Stimulated activated naive B cell treated with anti-CD40 and anti-IgM and Interleukin-4, amounts not matched to agents 10 μg/mL and 1 μg/mL and 100 μg/mL, for 72 hours (primary cell): ENCODE measurements around the gene KLF13.
A peak's percentile ranks its signal among the peaks of the same experiment; 100 is the strongest.

ENCODE experiments used
- ATAC-seq, 2 donors: fragments of 150-1000 bp; cut with Tn5 transposase; replicated peaks; 2 replicates each; pipeline ENCODE4 v1.10.0; 2021; ENCODE audit warnings: moderate library complexity in 1 of 2
- DNase-seq: peaks from one replicate; pipeline ENCODE4 v3.0.0; 2021
- H3K27ac Mint-ChIP-seq: one replicate; pipeline ENCODE4 v1.8.0; 2022; ENCODE audit warnings: mild to moderate bottlenecking, mixed read lengths
- H3K27me3 Mint-ChIP-seq, 2 donors: one replicate each; pipeline ENCODE4 v1.8.0; 2022; ENCODE audit warnings: mixed read lengths in 2 of 2
- H3K36me3 Mint-ChIP-seq, 2 donors: one replicate each; pipeline ENCODE4 v1.8.0; 2022; ENCODE audit warnings: mixed read lengths in 2 of 2, mild to moderate bottlenecking in 1 of 2
- H3K4me1 Mint-ChIP-seq, 2 donors: one replicate each; pipeline ENCODE4 v1.8.0; 2022; ENCODE audit warnings: mixed read lengths in 2 of 2, mild to moderate bottlenecking in 1 of 2
- H3K4me3 Mint-ChIP-seq, 2 donors: one replicate each; pipeline ENCODE4 v1.8.0; 2022; ENCODE audit warnings: mild to moderate bottlenecking in 2 of 2, mixed read lengths in 2 of 2, moderate library complexity in 1 of 2
- H3K9me3 Mint-ChIP-seq, 2 donors: one replicate each; pipeline ENCODE4 v1.8.0; 2022; ENCODE audit warnings: mixed read lengths in 2 of 2, mild to moderate bottlenecking in 1 of 2

KLF13 gene

DNA sequence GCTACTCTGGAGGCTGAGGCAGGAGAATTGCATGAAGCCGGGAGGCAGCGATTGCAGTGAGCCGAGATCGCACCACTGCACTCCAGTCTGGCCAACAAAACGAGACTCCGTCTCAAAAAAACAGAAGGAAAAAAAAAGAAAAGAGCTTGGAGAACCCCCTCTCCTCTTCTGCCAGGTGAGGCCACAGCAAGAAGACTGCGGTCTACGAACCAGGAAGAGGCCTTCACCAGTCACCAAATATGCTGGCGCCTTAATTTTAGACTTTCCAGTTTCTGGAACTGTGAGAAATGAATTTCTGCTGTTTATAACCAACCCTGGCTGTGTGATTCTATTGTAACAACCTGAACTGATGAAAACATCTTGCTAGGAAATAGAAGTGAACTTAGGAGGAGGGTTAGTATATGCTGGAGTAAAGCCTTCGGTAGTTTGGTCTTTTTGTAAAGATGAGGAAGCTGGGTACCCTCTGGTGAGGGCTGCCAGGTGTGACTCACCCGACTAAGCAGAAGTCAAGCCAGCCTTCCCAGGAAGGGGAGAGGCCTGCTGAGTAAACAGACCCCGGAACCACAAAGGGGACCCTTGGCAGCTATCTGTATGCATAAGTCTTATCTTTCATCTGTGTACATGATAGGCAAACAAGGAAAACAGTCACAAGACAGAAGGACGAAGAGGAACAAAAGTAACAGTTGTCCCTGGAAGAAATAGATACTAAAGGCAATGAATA lies 78.7 kb downstream of the KLF13 start:
- Mint-ChIP-seq H3K27ac (peak overlapping the region; percentile 95), H3K36me3 (peaks cover 6 to 17% of the 10 kb centered on the region in 2 donors), H3K27me3 (no peaks in the 10 kb centered on the region), H3K9me3 (peaks cover 8 to 10% of the 10 kb centered on the region in 2 donors), H3K4me3 (peak overlapping the region; percentile 33 to 47), H3K4me1 (peaks cover 30 to 40% of the 10 kb centered on the region in 2 donors)
- ATAC-seq (peak; percentile 84 to 85), DNase-seq (no peak)

DNA sequence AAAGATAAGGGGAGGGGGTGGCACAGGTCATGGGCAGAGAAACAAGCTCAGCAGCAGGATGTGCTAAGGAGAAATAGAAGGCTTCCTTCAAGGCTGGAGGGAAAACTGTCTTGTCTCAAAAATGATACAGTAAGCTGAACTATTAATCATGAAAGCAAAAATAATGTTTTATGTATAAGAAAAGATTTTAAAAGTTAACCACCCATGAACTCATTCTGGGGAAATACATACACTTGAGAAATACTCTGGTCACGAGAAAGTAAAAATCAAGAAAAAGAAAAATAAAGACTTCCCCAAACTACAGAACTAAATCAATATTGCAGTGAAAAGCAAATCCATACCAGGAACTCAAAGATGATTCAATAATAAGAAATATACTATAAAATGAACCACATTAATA lies 80.7 kb downstream of the KLF13 start:
- H3K27me3 Mint-ChIP-seq = no peaks in the 10 kb centered on the region
- H3K36me3 Mint-ChIP-seq = peaks cover 6 to 17% of the 10 kb centered on the region in 2 donors
- no peak overlapping the region for H3K4me3 Mint-ChIP-seq
- DNase-seq = no peak
- peaks cover 8 to 10% of the 10 kb centered on the region in 2 donors for H3K9me3 Mint-ChIP-seq
- no peak for ATAC-seq
- H3K4me1 Mint-ChIP-seq = peaks cover 25 to 37% of the 10 kb centered on the region in 2 donors
- H3K27ac Mint-ChIP-seq = no peak overlapping the region

DNA sequence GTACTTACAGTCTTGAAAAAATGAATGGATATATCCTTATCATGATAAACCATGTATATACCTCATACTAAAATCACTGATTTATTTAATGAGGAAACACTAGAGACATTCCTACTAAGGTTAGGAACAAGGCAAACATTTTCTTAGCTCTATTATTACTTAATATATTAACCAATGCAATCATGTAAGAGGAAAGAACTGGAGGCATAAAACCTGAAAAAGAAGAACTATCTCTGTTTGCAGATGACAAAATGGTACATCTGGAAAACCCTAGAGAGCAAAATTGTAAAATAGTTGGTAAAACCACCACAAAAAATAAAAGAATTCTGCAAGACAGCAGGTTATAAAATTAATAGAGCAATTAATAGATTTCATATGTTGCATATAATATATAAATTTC lies 81.2 kb downstream of the KLF13 start:
- H3K27me3 Mint-ChIP-seq = no peaks in the 10 kb centered on the region
- peaks cover 6 to 17% of the 10 kb centered on the region in 2 donors for H3K36me3 Mint-ChIP-seq

DNA sequence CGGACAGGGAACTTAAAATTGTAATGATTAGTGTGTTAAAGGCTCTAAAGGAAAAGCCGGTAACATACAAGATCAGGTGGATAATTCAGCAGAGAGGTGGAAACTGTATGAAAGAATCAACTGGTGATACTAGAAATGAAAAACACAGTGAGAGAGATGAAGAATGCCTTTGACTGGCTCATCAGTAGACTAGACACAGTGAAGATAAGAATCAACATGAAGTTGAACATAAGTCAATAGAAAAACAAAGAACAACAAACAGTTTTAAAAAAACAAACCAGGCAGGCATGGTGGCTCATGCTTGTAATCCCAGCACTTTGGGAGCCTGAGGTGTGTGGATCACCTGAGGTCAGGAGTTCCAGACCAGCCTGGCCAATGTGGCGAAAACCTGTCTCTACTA lies 82.1 kb downstream of the KLF13 start:
- Mint-ChIP-seq H3K4me1 (peaks cover 23 to 31% of the 10 kb centered on the region in 2 donors), H3K36me3 (peaks cover 6 to 17% of the 10 kb centered on the region in 2 donors), H3K9me3 (peaks cover 8 to 10% of the 10 kb centered on the region in 2 donors), H3K27ac (no peak overlapping the region), H3K4me3 (no peak overlapping the region), H3K27me3 (no peaks in the 10 kb centered on the region)
- no peak for ATAC-seq
- DNase-seq = no peak

More for the DNA sequence above, 81.2 kb downstream of the KLF13 start:
- ATAC-seq (no peak), DNase-seq (no peak)
- H3K4me1 Mint-ChIP-seq = peaks cover 25 to 37% of the 10 kb centered on the region in 2 donors
- H3K27ac Mint-ChIP-seq = no peak overlapping the region
- H3K9me3 Mint-ChIP-seq = peaks cover 8 to 10% of the 10 kb centered on the region in 2 donors
- no peak overlapping the region for H3K4me3 Mint-ChIP-seq

DNA sequence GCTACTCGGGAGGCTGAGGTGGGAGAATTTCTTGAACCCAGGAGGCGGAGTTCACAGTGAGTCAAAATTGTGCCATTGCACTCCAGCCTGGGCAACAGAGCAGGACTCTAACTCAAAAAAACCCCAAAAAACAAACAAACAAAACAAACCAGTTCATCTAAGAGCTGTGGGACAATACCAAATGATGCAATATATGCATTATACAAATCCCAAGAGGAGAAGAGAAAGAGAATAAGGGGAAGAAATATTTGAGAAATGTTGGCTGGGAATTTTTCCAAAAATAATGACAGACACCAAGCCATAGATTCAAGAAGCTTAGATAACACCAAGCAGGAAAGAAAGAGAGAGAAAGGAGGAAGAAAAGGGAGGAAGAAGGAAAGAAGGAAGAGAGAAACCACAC lies 82.5 kb downstream of the KLF13 start:
- Mint-ChIP-seq H3K36me3 (peaks cover 3 to 14% of the 10 kb centered on the region in 2 donors), H3K9me3 (peaks cover 7 to 8% of the 10 kb centered on the region in 2 donors), H3K4me1 (peaks cover 20 to 27% of the 10 kb centered on the region in 2 donors), H3K27ac (no peak overlapping the region), H3K4me3 (no peak overlapping the region), H3K27me3 (no peaks in the 10 kb centered on the region)
- no peak for DNase-seq
- no peak for ATAC-seq

DNA sequence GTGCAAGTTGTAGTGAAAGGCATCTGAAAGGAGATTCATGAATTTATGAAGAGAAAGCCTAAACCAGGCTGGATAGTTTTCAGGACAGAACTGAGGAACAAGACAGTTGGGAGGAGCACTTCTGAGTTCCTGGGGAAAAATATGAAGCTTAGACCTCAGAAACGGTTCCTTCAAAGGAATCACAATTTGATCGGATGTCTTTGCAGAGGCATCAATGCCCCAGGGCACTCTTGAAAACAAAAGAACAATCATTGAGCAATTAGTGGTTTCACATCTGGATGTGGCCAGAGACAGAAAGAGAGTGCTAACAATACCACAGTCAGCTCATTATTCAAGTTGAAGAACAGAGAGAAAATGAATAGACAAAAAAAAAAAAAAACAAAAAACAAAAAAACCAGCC lies 86.2 kb downstream of the KLF13 start:
- no peaks in the 10 kb centered on the region for H3K27me3 Mint-ChIP-seq
- ATAC-seq = no peak
- peaks cover 3 to 8% of the 10 kb centered on the region in 2 donors for H3K36me3 Mint-ChIP-seq
- H3K27ac Mint-ChIP-seq = no peak overlapping the region
- H3K9me3 Mint-ChIP-seq = peaks cover 7 to 8% of the 10 kb centered on the region in 2 donors
- no peaks in the 10 kb centered on the region for H3K4me1 Mint-ChIP-seq
- no peak for DNase-seq
- H3K4me3 Mint-ChIP-seq = no peak overlapping the region

DNA sequence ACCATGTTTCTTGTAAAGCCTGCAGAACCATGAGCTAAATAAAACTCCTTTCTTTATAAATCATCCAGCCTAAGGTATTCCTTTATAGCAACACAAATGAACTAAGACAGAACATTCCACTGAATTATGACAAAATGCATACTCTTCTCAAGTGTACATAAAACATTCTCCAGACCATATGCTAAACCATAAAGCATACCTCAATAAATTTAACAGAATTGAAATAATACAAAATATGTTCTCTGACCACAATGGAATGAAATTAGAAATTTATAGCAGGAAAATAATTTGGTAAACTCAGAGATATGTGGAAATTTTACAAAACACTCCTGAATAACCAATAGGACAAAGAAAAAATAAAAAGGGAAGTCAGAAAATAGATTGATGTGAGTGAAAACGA lies 88.6 kb downstream of the KLF13 start:
- no peaks in the 10 kb centered on the region for H3K4me1 Mint-ChIP-seq
- DNase-seq (no peak), ATAC-seq (no peak)
- H3K9me3 Mint-ChIP-seq = peaks cover 9 to 11% of the 10 kb centered on the region in 2 donors
- H3K36me3 Mint-ChIP-seq = peaks cover 7 to 12% of the 10 kb centered on the region in 2 donors
- H3K27me3 Mint-ChIP-seq = no peaks in the 10 kb centered on the region
- no peak overlapping the region for H3K4me3 Mint-ChIP-seq
- H3K27ac Mint-ChIP-seq = no peak overlapping the region

DNA sequence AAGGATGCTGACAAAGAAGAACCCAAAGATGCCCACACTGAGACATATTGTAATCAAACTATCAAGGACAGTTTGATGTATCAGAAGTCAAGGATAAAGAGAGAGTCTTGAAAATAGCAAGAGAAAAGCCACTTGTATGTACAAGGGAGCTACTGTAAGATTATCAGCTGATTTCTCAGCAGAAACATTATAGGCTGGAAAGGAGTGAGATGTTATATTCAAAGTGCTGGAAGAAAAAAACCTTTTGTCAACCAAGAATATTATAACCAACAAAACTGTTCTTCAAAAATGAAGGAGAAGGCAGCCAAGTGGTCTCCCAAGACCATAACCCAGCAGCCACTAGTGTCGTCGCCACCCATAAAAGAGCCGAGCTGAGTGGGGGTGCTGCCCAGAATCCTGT lies 93.2 kb downstream of the KLF13 start:
- no peak for ATAC-seq
- Mint-ChIP-seq H3K9me3 (peaks cover 9 to 12% of the 10 kb centered on the region in 2 donors), H3K27me3 (no peaks in the 10 kb centered on the region), H3K36me3 (peaks cover 7 to 12% of the 10 kb centered on the region in 2 donors), H3K27ac (no peak overlapping the region), H3K4me3 (no peak overlapping the region), H3K4me1 (no peaks in the 10 kb centered on the region)
- DNase-seq = no peak

DNA sequence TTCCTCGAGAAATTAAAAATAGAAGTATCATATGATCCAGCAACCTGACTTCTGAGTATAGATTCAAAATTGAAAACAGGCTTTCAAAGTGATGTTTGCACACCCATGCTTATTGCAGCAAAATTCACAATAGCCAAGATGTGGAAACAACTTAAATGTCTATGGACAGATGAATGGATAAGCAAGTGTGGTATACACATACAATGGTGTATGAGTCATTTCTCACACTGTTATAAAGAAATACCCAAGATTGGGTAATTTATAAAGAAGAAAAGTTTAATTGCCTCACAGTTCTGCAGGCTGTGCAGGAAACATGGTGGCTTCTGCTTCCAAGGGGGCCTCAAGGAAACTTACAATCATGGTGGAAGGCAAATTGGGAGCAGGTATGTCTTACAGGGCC lies 100.8 kb downstream of the KLF13 start:
- DNase-seq = no peak
- Mint-ChIP-seq H3K4me1 (peaks cover 10 to 11% of the 10 kb centered on the region in 2 donors), H3K9me3 (peaks cover 0 to 1% of the 10 kb centered on the region in 2 donors), H3K27me3 (no peaks in the 10 kb centered on the region), H3K36me3 (no peaks in the 10 kb centered on the region), H3K27ac (no peak overlapping the region), H3K4me3 (no peak overlapping the region)
- ATAC-seq = no peak
